Mucosa of gallbladder (tissue), 1 donor: ENCODE results near the gene PSEN2. TPM values are rescaled to one million over a fixed set of nuclear protein-coding genes. Genes with fewer than 3 reads are reported as not detected.

Experiments used
- DNase-seq: peaks from one replicate; pipeline ENCODE4 v3.0.0-alpha.2; 2020; ENCODE audit warnings: low spot score
- total RNA-seq: library from RNA; stranded (reverse); gene quantifications from one replicate; pipeline ENCODE4 v1.2.1, GENCODE V29; 2021
- donor health status: DM: no; HTN: no; CAD: no.

The PSEN2 gene
- total RNA-seq, 1 donor from 2014 or later, result 35.2 TPM

GRCh38 chr1:226886122-226886901 lies 15.9 kb downstream of the PSEN2 start:
- DNase-seq, result no peak

GRCh38 chr1:226887006-226887405 lies 16.6 kb downstream of the PSEN2 start:
- no peak for DNase-seq

- no peak for DNase-seq
These were observed 17.6 kb downstream of the PSEN2 start for GRCh38 chr1:226888021-226888420.

- no peak for DNase-seq
These were observed 18.4 kb downstream of the PSEN2 start for GRCh38 chr1:226888816-226889215.

- no peak for DNase-seq
These were observed 19.4 kb downstream of the PSEN2 start for GRCh38 chr1:226889616-226890330.

GRCh38 chr1:226890331-226891108 lies 20.1 kb downstream of the PSEN2 start:
- no peak for DNase-seq

- no peak for DNase-seq
These were observed 20.9 kb downstream of the PSEN2 start for GRCh38 chr1:226891346-226891745.

GRCh38 chr1:226891846-226892523 lies 21.6 kb downstream of the PSEN2 start:
- no peak for DNase-seq

GRCh38 chr1:226892524-226892875 lies 22.1 kb downstream of the PSEN2 start:
- no peak for DNase-seq

GRCh38 chr1:226893936-226894335 lies 23.5 kb downstream of the PSEN2 start:
- no peak for DNase-seq

GRCh38 chr1:226894826-226895225 lies 24.4 kb downstream of the PSEN2 start:
- no peak for DNase-seq

GRCh38 chr1:226895644-226896043 lies 25.2 kb downstream of the PSEN2 start:
- no peak for DNase-seq

- DNase-seq, result no peak
These were observed 27.8 kb downstream of the PSEN2 start for GRCh38 chr1:226898246-226898645.

- DNase-seq, result no peak
These were observed 31.0 kb downstream of the PSEN2 start for GRCh38 chr1:226901421-226901820.

- DNase-seq, result no peak
These were observed 32.2 kb downstream of the PSEN2 start for GRCh38 chr1:226902601-226903000.

- DNase-seq, result peak; percentile 62
These were observed 33.7 kb downstream of the PSEN2 start for GRCh38 chr1:226903819-226904716.

- DNase-seq, result no peak
These were observed 34.4 kb downstream of the PSEN2 start for GRCh38 chr1:226904772-226905171.

GRCh38 chr1:226908419-226908818 lies 38.0 kb downstream of the PSEN2 start:
- DNase-seq, result no peak

- DNase-seq, result no peak
These were observed 38.5 kb downstream of the PSEN2 start for GRCh38 chr1:226908913-226909312.

GRCh38 chr1:226912587-226913176 lies 42.3 kb downstream of the PSEN2 start:
- DNase-seq, result peak; percentile 57

GRCh38 chr1:226915672-226915995 lies 45.2 kb downstream of the PSEN2 start:
- DNase-seq, result no peak
